GM23338 (cell line): ENCODE measurements around the gene CCDC61. TPM values are rescaled to one million over a fixed set of nuclear protein-coding genes. Genes with fewer than 3 reads are reported as not detected.

Experiments used
- ATAC-seq: fragments of 200-7000 bp; cut with Tn5 transposase; 3 replicates; pipeline ENCODE4 v1.9.1; 2020
- DNase-seq: peaks from one replicate; pipeline ENCODE4 v3.0.0-alpha.2; 2015; ENCODE audit warnings: low spot score
- H2AFZ ChIP-seq: fragments of 200-600 bp; sonication (generic); 2 replicates; pipeline ENCODE4 v1.8.0; 2016; ENCODE audit warnings: antibody characterized with exemption, mild to moderate bottlenecking, moderate library complexity
- H3F3A ChIP-seq: fragments of 200-600 bp; sonication (generic); replicated peaks from 2 replicates; pipeline ENCODE4 v1.8.0; 2017; ENCODE audit warnings: antibody characterized with exemption, mixed run types, low read depth
- H3K27ac ChIP-seq: fragments of 200-600 bp; sonication (generic); 2 replicates; pipeline ENCODE4 v1.6.1; 2016; ENCODE audit warnings: low read depth
- H3K27me3 ChIP-seq: fragments of 200-600 bp; sonication (generic); 2 replicates; pipeline ENCODE4 v1.8.0; 2016; ENCODE audit warnings: mild to moderate bottlenecking, mixed run types, moderate library complexity; ENCODE audit not compliant: insufficient read depth
- H3K36me3 ChIP-seq: fragments of 200-600 bp; sonication (generic); 2 replicates; pipeline ENCODE4 v1.8.0; 2016; ENCODE audit warnings: mild to moderate bottlenecking; ENCODE audit not compliant: insufficient read depth
- H3K4me1 ChIP-seq: fragments of 200-600 bp; sonication (generic); 2 replicates; pipeline ENCODE4 v1.8.0; 2016; ENCODE audit warnings: mild to moderate bottlenecking, moderate library complexity; ENCODE audit not compliant: insufficient read depth
- H3K4me2 ChIP-seq: fragments of 200-600 bp; sonication (generic); 2 replicates; pipeline ENCODE4 v1.7.1; 2017; ENCODE audit warnings: mixed run types
- H3K4me3 ChIP-seq: fragments of 200-600 bp; sonication (generic); 2 replicates; pipeline ENCODE4 v1.6.1; 2016; ENCODE audit warnings: mixed run types
- H3K79me2 ChIP-seq: fragments of 200-600 bp; sonication (generic); replicated peaks from 2 replicates; pipeline ENCODE4 v1.8.0; 2017; ENCODE audit warnings: mild to moderate bottlenecking; ENCODE audit not compliant: insufficient read depth
- H3K9me2 ChIP-seq: fragments of 200-600 bp; sonication (generic); 2 replicates; pipeline ENCODE4 v1.8.0; 2017; ENCODE audit not compliant: insufficient read depth
- H4K20me1 ChIP-seq: fragments of 200-600 bp; sonication (generic); replicated peaks from 2 replicates; pipeline ENCODE4 v1.8.0; 2017; ENCODE audit warnings: mild to moderate bottlenecking; ENCODE audit not compliant: insufficient read depth
- H3K27ac Mint-ChIP-seq: 2 replicates; pipeline ENCODE4 v1.8.0; 2020; ENCODE audit warnings: inconsistent platforms, mild to moderate bottlenecking, moderate library complexity, mixed read lengths
- H3K27me3 Mint-ChIP-seq: 3 replicates; pipeline ENCODE4 v1.8.0; 2022; ENCODE audit warnings: low read depth, mild to moderate bottlenecking, moderate library complexity, mixed read lengths, inconsistent platforms; ENCODE audit not compliant: insufficient read depth, poor library complexity
- H3K36me3 Mint-ChIP-seq: 3 replicates; pipeline ENCODE4 v1.8.0; 2021; ENCODE audit warnings: low read depth, mild to moderate bottlenecking, inconsistent platforms, moderate library complexity, mixed read lengths
- H3K4me1 Mint-ChIP-seq: 3 replicates; pipeline ENCODE4 v1.8.0; 2020; ENCODE audit warnings: mild to moderate bottlenecking, inconsistent platforms, mixed read lengths
- H3K4me3 Mint-ChIP-seq: 3 replicates; pipeline ENCODE4 v1.8.0; 2021; ENCODE audit warnings: moderate library complexity, mild to moderate bottlenecking, inconsistent platforms, mixed read lengths
- H3K9me3 Mint-ChIP-seq: 3 replicates; pipeline ENCODE4 v1.8.0; 2020; ENCODE audit warnings: moderate library complexity, mild to moderate bottlenecking, inconsistent platforms, mixed read lengths
- EZH2 ChIP-seq: fragments of 200-600 bp; sonication (generic); IDR thresholded peaks from one replicate; pipeline ENCODE4 v1.8.0; 2017; ENCODE audit warnings: antibody characterized with exemption, mild to moderate bottlenecking, low read depth; ENCODE audit not compliant: unreplicated experiment
- POLR2AphosphoS5 ChIP-seq: IDR thresholded peaks from 2 replicates; pipeline ENCODE4 v1.6.1; 2016; ENCODE audit warnings: antibody characterized with exemption, low read depth
- ZNF331 ChIP-seq: fragments of 250-450 bp; sonication (Bioruptor Pico); IDR thresholded peaks from 2 replicates; pipeline ENCODE4 v1.5.0; 2020; ENCODE audit warnings: low read depth, mild to moderate bottlenecking, moderate library complexity
- ZNF462 ChIP-seq: fragments of 250-450 bp; sonication (Bioruptor Pico); IDR thresholded peaks from 2 replicates; pipeline ENCODE4 v1.5.0; 2020; ENCODE audit warnings: mild to moderate bottlenecking, moderate library complexity
- polyA plus RNA-seq: library from polyadenylated mRNA; unstranded; fragments of >200 nt; fragmentation: Nextera tagmentation; extraction: Ambion mirVana; gene quantifications from 2 replicates; pipeline ENCODE4 v1.2.1, GENCODE V29; 2016
- total RNA-seq: library from RNA; depleted of rRNA; stranded (reverse); fragments of >200 nt; shearing (Covaris generic); gene quantifications from 2 replicates; pipeline ENCODE4 v1.2.3, GENCODE V29; 2014
- TF ChIP-seq, protein P1 (sequence below), 2 experiments: fragments of 200-600 bp in 1 of 2; sonication (generic) in 1 of 2; conservative IDR thresholded peaks; 2 replicates each; pipeline versions ENCODE4 v1.5.1 to v1.6.1; 2016 to 2017; ENCODE audit warnings: antibody characterized with exemption in 2 of 2, low read depth in 2 of 2, mild to moderate bottlenecking in 2 of 2, moderate library complexity in 1 of 2

The CCDC61 gene
- total and polyA plus RNA-seq, 2 experiments from 2014 or later: 9.8 to 22.4 TPM

DNA sequence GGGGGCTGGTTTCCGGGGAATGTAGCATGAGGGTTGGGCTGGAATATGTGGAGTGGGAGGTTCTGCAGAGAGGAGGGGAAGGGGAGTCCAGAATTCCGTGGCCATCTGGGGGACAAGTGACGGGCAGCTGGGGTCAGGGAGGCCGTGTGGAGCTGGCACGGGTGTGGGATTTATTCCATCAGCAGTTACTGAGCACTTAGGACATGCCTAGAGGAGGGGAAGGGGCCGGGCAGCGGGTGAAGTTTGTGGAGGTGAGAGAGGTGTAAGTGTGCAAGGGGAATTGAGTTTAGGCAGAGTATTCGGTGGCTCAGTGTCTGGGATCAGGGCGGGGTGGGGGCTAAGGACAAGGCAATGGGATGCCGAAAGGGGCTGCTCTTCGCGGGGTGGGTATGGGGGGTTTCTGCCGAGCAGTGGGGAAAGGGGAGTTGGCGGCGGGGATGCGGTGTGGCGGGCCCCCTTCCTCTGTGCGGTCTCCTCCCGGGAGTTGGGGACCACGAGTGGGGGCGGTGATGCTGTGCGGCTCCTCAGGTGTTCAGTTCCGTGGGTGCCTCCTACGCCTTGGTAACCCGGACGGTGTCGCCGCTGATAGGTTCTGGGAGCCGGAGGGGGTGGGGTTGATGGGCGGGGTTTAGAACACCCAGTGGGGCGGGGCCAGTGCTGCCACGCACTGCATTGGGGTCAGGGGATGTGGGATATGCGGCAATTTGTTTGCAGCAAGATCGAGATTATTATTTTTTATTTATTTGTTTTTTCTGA, 5.4 kb downstream of the CCDC61 start (continued):
- TF ChIP-seq ZNF462 (CRISPR knock-in tag): no peak

DNA sequence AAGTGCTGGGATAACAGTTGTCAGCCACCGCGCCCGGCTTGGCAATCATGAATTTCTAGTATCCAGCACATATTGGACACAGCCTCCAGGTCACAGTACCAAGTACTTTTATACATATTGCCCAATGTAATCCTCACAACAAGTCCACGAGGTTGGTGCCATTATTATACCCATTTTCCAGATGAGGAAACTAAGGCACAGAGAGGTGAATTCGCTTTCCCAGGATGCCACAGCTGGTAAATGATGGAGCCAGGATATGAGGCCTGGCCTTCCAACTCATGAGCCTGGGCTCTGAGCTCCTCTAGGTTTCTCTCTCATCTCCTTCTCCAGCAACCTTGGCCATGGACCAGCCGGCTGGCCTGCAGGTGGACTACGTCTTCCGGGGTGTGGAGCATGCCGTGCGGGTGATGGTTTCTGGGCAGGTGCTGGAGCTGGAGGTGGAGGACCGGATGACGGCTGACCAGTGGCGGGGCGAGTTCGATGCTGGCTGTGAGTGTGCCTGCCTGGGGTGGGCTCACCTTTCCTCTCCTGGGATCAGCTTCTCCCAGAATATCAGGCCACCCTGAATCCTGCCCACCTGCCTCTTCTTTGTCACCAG, 7.5 kb downstream of the CCDC61 start:
- Histone ChIP-seq H3K36me3 (no peaks in the 10 kb centered on the region), H3K27me3 (no peaks in the 10 kb centered on the region), H3K4me3 (no peak overlapping the region), H3K27ac (no peak overlapping the region), H4K20me1 (no peaks in the 10 kb centered on the region; the same call in 1 of the 2 replicates), H3K4me1 (peaks cover 3% of the 10 kb centered on the region; the same call in 1 of the 2 replicates), H2AFZ (no peak overlapping the region), H3F3A (peaks cover 7% of the 10 kb centered on the region; the same call in 1 of the 2 replicates), H3K4me2 (no peak overlapping the region), H3K79me2 (0 out of 2 replicates have a peak, but pooled peaks cover 14% of the 10 kb centered on the region), H3K9me2 (no peaks in the 10 kb centered on the region)
- ATAC-seq: no peak
- Mint-ChIP-seq H3K4me1 (peaks cover 19% of the 10 kb centered on the region), H3K4me3 (no peak overlapping the region), H3K27ac (no peak overlapping the region), H3K27me3 (peaks cover 10% of the 10 kb centered on the region), H3K9me3 (no peaks in the 10 kb centered on the region; the same call in 2 of the 3 replicates), H3K36me3 (peaks cover 19% of the 10 kb centered on the region)
- DNase-seq: no peak
- TF ChIP-seq ZNF331 (CRISPR knock-in tag): no peak
- TF ChIP-seq, protein P1, sequence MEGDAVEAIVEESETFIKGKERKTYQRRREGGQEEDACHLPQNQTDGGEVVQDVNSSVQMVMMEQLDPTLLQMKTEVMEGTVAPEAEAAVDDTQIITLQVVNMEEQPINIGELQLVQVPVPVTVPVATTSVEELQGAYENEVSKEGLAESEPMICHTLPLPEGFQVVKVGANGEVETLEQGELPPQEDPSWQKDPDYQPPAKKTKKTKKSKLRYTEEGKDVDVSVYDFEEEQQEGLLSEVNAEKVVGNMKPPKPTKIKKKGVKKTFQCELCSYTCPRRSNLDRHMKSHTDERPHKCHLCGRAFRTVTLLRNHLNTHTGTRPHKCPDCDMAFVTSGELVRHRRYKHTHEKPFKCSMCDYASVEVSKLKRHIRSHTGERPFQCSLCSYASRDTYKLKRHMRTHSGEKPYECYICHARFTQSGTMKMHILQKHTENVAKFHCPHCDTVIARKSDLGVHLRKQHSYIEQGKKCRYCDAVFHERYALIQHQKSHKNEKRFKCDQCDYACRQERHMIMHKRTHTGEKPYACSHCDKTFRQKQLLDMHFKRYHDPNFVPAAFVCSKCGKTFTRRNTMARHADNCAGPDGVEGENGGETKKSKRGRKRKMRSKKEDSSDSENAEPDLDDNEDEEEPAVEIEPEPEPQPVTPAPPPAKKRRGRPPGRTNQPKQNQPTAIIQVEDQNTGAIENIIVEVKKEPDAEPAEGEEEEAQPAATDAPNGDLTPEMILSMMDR (conservative IDR thresholded peaks at IDR 0.05; ENCODE audit: low read depth in 2 of 2): no peak
- TF ChIP-seq POLR2AphosphoS5: no peak
- no peak for TF ChIP-seq EZH2
- TF ChIP-seq ZNF462 (CRISPR knock-in tag): no peak
